ENCODE data around the gene ADGRG3. TPM values are rescaled to one million over a fixed set of nuclear protein-coding genes. Genes with fewer than 3 reads are reported as not detected.

The ADGRG3 gene
- total RNA-seq, 1 experiment from 2014 or later = 0.46 TPM

DNA sequence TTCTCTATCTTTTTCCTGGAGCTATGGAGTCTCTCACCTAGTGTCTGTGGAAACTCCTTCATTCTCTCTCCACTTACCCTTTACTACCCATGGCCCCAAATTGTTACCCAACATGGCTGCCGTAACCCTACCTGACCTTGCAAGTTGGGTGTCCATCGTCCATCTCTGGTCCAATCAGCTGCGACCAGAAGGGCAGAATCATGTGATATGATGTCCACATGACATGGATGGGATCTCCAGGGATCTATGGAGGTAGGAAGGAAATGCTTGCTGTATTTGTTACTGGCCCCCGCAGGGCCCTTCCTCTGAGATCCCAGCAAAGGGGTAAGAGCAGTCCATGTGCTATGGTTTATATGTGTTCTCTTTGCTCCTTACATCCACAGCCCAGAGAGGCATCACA, 18.5 kb downstream of the ADGRG3 start:
- Histone ChIP-seq H3T11ph (ENCODE audit: low read length) (no peak overlapping the region), H3K4ac (ENCODE audit: low read depth, low read length) (no peak overlapping the region), H4K91ac (ENCODE audit: insufficient read length, low read depth, low read length) (no peak overlapping the region), H4K5ac (ENCODE audit: insufficient read length, low read depth, low read length) (no peak overlapping the region), H2BK15ac (ENCODE audit: low read depth, low read length) (no peak overlapping the region), H3K23ac (ENCODE audit: insufficient read length, low read depth, low read length) (no peak overlapping the region), H2BK5ac (ENCODE audit: insufficient read length, low read length) (no peak overlapping the region), H3K79me2 (ENCODE audit: insufficient read depth, low read length) (no peaks in the 10 kb centered on the region), H4K8ac (replicated peaks; ENCODE audit: insufficient read length, low read depth, low read length) (no peak overlapping the region), H2BK120ac (ENCODE audit: low read depth, low read length, poor library complexity, severe bottlenecking) (no peak overlapping the region), H4K20me1 (ENCODE audit: control insufficient read depth, insufficient read depth, insufficient read length) (no peaks in the 10 kb centered on the region), H3K27me3 (ENCODE audit: insufficient read depth, low read length) (no peaks in the 10 kb centered on the region), H3K79me1 (ENCODE audit: insufficient read depth, low read depth, low read length, poor library complexity, severe bottlenecking) (no peaks in the 10 kb centered on the region), H3K56ac (ENCODE audit: insufficient read length, low read depth, low read length) (no peak overlapping the region), H3K9me3 (ENCODE audit: control insufficient read depth, low read depth, low read length) (no peaks in the 10 kb centered on the region), H3K18ac (ENCODE audit: insufficient read length, low read depth, low read length) (no peak overlapping the region), H3K23me2 (ENCODE audit: insufficient read length, low read depth, low read length, poor library complexity, severe bottlenecking) (no peaks in the 10 kb centered on the region), H3K4me2 (ENCODE audit: insufficient read depth, insufficient read length, low read length) (no peak overlapping the region), H2BK12ac (ENCODE audit: insufficient read length, low read depth, low read length) (no peak overlapping the region), H2AFZ (ENCODE audit: low read length) (no peak overlapping the region), H3K27ac (ENCODE audit: insufficient read length, low read depth, low read length) (no peak overlapping the region), H3K14ac (ENCODE audit: insufficient read depth, low read length) (no peak overlapping the region), H3K4me1 (ENCODE audit: insufficient read depth, low read length) (no peaks in the 10 kb centered on the region), H2BK20ac (ENCODE audit: low read depth, low read length, poor library complexity, severe bottlenecking) (no peak overlapping the region), H3K9ac (ENCODE audit: extremely low read depth, insufficient read length, low read length) (no peak overlapping the region), H2AK5ac (ENCODE audit: insufficient read length, low read length) (no peak overlapping the region)
- TF ChIP-seq, protein P1, sequence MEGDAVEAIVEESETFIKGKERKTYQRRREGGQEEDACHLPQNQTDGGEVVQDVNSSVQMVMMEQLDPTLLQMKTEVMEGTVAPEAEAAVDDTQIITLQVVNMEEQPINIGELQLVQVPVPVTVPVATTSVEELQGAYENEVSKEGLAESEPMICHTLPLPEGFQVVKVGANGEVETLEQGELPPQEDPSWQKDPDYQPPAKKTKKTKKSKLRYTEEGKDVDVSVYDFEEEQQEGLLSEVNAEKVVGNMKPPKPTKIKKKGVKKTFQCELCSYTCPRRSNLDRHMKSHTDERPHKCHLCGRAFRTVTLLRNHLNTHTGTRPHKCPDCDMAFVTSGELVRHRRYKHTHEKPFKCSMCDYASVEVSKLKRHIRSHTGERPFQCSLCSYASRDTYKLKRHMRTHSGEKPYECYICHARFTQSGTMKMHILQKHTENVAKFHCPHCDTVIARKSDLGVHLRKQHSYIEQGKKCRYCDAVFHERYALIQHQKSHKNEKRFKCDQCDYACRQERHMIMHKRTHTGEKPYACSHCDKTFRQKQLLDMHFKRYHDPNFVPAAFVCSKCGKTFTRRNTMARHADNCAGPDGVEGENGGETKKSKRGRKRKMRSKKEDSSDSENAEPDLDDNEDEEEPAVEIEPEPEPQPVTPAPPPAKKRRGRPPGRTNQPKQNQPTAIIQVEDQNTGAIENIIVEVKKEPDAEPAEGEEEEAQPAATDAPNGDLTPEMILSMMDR (conservative IDR thresholded peaks at IDR 0.05) = no peak
- no peak overlapping the region; a peak in 1 of 7 replicates for H3K27ac Mint-ChIP-seq
- WGBS (ENCODE audit: extremely low coverage, insufficient read length, low lambda C conversion rate) = no CpG with 5 or more reads among the region's 4 CpGs
- DNase-seq = no peak
- peaks cover 6% of the 10 kb centered on the region; the same call in 1 of the 2 replicates for H3K27me3 Mint-ChIP-seq (ENCODE audit: low read depth)
- H3K9me3 Mint-ChIP-seq = no peaks in the 10 kb centered on the region
- peaks cover 3 to 25% of the 10 kb centered on the region in 2 experiments; a peak in 3 of 4 replicates for H3K4me1 Mint-ChIP-seq
- H3K36me3 Mint-ChIP-seq (ENCODE audit: insufficient read depth in 1 of 3, low read depth in 3 of 3) = no peaks in the 10 kb centered on the region
- H3K4me3 Mint-ChIP-seq = no peak overlapping the region
